Transverse colon (tissue), 4 donors: ENCODE measurements around the gene HECTD4.
A peak's percentile ranks its signal among the peaks of the same experiment; 100 is the strongest.

Source experiments
- EP300 ChIP-seq: sonication (generic); formaldehyde crosslinking; IDR thresholded peaks from one replicate; pipeline ENCODE4 v1.6.1; 2017; ENCODE audit warnings: antibody characterized with exemption, low read depth
- POLR2A ChIP-seq: fragments of 450-650 bp; IDR thresholded peaks from one replicate; pipeline ENCODE4 v1.6.1; 2016; ENCODE audit warnings: antibody characterized with exemption, mild to moderate bottlenecking, moderate library complexity
- POLR2AphosphoS5 ChIP-seq, 3 donors: sonication (generic); formaldehyde crosslinking; IDR thresholded peaks; one replicate each; pipeline ENCODE4 v1.6.1; 2016; ENCODE audit warnings: antibody characterized with exemption in 3 of 3
- TF ChIP-seq, protein P1 (sequence below), 5 experiments: fragments of 200-600 bp in 3 of 5; fragments of 450-650 bp in 2 of 5; sonication (generic) in 3 of 5; IDR thresholded peaks; 1 replicate in 2 of 5; 2 replicates in 3 of 5; pipeline ENCODE4 v1.5.1; 2016 to 2017; ENCODE audit warnings: antibody characterized with exemption in 5 of 5, inconsistent platforms in 3 of 5, mild to moderate bottlenecking in 2 of 5, moderate library complexity in 1 of 5

DNA sequence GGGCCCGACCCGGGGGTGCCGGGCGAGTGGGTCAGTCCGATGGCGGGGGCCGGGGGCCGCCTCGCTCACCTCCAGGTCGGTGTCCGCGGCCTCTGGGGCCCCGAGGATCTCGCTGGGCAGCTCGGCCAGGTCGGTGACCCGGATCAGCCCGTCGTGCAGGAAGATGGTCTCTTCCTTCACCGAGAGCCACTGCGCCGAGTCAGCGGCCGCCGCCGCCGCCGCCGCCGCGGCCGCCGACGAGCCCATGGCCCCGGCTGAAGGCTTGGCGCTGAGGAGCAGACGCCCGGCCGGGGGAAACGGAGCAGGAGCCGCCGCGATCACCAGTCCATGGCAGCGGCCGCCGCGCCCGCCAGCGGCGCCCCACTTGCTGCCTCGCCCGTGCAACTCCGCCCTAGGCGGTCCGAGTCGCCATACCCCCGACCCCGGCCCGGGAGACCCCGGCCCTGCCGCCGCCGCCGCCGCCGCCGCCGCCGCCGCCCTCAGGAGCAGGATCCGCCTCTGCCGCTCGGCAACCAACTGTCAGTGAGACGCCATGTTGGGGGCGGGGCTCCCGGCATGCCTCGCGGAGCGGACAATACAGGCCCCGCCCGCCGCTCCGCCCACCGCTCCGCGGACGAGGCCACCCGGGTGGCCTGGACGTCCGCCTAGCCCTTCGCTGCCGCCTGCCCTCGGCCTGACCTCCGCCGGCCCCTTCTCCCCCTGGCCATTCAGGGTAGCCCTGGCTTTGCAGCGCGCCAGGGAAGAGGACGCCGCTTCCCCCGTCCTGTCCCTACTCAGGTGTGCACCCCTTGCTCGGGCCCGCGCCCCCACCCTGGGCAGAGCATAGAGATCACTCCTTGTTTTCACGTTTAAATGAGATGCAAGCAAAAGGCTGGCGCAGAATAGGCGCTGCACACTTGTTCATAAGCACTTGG lies at the start of gene HECTD4:
- TF ChIP-seq, protein P1, sequence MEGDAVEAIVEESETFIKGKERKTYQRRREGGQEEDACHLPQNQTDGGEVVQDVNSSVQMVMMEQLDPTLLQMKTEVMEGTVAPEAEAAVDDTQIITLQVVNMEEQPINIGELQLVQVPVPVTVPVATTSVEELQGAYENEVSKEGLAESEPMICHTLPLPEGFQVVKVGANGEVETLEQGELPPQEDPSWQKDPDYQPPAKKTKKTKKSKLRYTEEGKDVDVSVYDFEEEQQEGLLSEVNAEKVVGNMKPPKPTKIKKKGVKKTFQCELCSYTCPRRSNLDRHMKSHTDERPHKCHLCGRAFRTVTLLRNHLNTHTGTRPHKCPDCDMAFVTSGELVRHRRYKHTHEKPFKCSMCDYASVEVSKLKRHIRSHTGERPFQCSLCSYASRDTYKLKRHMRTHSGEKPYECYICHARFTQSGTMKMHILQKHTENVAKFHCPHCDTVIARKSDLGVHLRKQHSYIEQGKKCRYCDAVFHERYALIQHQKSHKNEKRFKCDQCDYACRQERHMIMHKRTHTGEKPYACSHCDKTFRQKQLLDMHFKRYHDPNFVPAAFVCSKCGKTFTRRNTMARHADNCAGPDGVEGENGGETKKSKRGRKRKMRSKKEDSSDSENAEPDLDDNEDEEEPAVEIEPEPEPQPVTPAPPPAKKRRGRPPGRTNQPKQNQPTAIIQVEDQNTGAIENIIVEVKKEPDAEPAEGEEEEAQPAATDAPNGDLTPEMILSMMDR (IDR thresholded peaks at IDR 0.05), result no peak
- TF ChIP-seq EP300, result no peak
- peak; percentile 89 for TF ChIP-seq POLR2A
- TF ChIP-seq POLR2AphosphoS5 (IDR thresholded peaks at IDR 0.05), result peak; percentile 83 to 91 (median 86)
